Adrenal gland (tissue), 12 donors: ENCODE measurements around the gene PRKN. TPM values are rescaled to one million over a fixed set of nuclear protein-coding genes. Genes with fewer than 3 reads are reported as not detected.

Experiments
- DNase-seq, 7 donors: peaks; one replicate each; pipeline ENCODE4 v3.0.0-alpha.2; 2019 to 2020
- H3K27ac ChIP-seq, 5 donors: fragments of 200-600 bp; sonication (generic) in 4 of 5; 1 replicate in 3 of 5; 2 replicates in 2 of 5; pipeline versions ENCODE4 v1.5.1 to v1.8.0; 2016 to 2020; ENCODE audit warnings: mild to moderate bottlenecking in 1 of 5
- H3K27me3 ChIP-seq: fragments of 200-600 bp; 2 replicates; pipeline ENCODE4 v1.8.0; 2021
- H3K36me3 ChIP-seq, 2 donors: fragments of 200-600 bp; replicated peaks in 1 of 2; 1 replicate in 1 of 2; 2 replicates in 1 of 2; pipeline versions ENCODE4 v1.5.1 to v1.8.0; 2018 to 2022
- H3K4me1 ChIP-seq, 2 donors: fragments of 200-600 bp; replicated peaks in 1 of 2; 1 replicate in 1 of 2; 2 replicates in 1 of 2; pipeline versions ENCODE4 v1.5.1 to v1.8.0; 2018 to 2021
- H3K4me3 ChIP-seq, 4 donors: fragments of 200-600 bp; sonication (generic) in 3 of 4; one replicate each; pipeline ENCODE4 v1.5.1; 2016 to 2018
- H3K9me3 ChIP-seq, 3 donors: fragments of 200-600 bp; sonication (generic) in 1 of 3; replicated peaks in 1 of 3; 1 replicate in 2 of 3; 2 replicates in 1 of 3; pipeline versions ENCODE4 v1.5.1 to v1.8.0; 2016 to 2021
- CTCF ChIP-seq, 6 experiments: fragments of 450-650 bp in 4 of 6; fragments of 200-600 bp in 2 of 6; sonication (generic) in 1 of 6; IDR thresholded peaks; 1 replicate in 5 of 6; 2 replicates in 1 of 6; pipeline versions ENCODE4 v1.5.1 to v1.8.0; 2016 to 2021; ENCODE audit warnings: antibody characterized with exemption in 6 of 6, mild to moderate bottlenecking in 2 of 6, moderate library complexity in 1 of 6
- POLR2A ChIP-seq, 2 donors: fragments of 450-650 bp; IDR thresholded peaks; one replicate each; pipeline ENCODE4 v1.6.1; 2017; ENCODE audit warnings: antibody characterized with exemption in 2 of 2, mild to moderate bottlenecking in 2 of 2, moderate library complexity in 1 of 2
- WGBS, 4 donors: extraction: QIAGEN DNeasy Blood & Tissue Kit in 2 of 4; methylation state at CpG; one replicate each; pipeline versions ENCODE4 v1.1.5 to v1.1.7; 2013 to 2017; 5-methylcytosine and 5-hydroxymethylcytosine counted together
- intact Hi-C, 2 donors: fragments of 100-400 bp; cut with DNase I; formaldehyde crosslinking; loops; one replicate each; pipeline versions ENCODE4 v1.14.1 to v1.15.0; 2022 to 2023
- polyA plus RNA-seq, 3 donors: library from polyadenylated mRNA; stranded (reverse); fragments of 200-250 nt in 2 of 3; fragments of 350-450 nt in 1 of 3; fragmentation: Illumina TruSeq in 1 of 3; extraction: RNeasy Lipid Tissue Mini Kit (QIAGEN cat#74804) in 1 of 3; gene quantifications; one replicate each; pipeline ENCODE4 v1.2.3, GENCODE V29; 2013 to 2014
- total RNA-seq, 9 donors: library from RNA; depleted of rRNA in 4 of 9; stranded (reverse); fragments of >200 nt in 4 of 9; fragments of 120-200 nt in 1 of 9; fragmentation: NEBNext Ultra II Directional in 1 of 9; extraction: Animal tissue kit (Norgen Biotek cat#: 25700) in 1 of 9; gene quantifications; one replicate each; pipeline versions ENCODE4 v1.1.0 to v1.2.4, GENCODE V29; 2013 to 2023
- donor health status: healthy with polysubstance abuse.
- donor health status: Bipolar disorder and iron deficiency.
- donor health status: DM: yes; HTN: yes; CAD: no.
- donor health status: DM: no; HTN: no; CAD: no.
- donor health status: DM: no; HTN: no; CAD: no.
- donor health status: DM: yes; HTN: yes; CAD: no.

Gene PRKN
- total and polyA plus RNA-seq, 12 donors: 1.9 to 159 (median 13.3) TPM

GRCh38 chr6:162181111-162181510 is 546.5 kb downstream of the PRKN start:
- WGBS, 4 donors: 84 to 91% (median 86%) methylated on average over 5 of the region's 5 CpGs
- H3K4me1 ChIP-seq: no peaks in the 10 kb centered on the region
- TF ChIP-seq CTCF (IDR thresholded peaks at IDR 0.05) (no peak), POLR2A (IDR thresholded peaks at IDR 0.05) (no peak)
- intact Hi-C loops: no loop called here
- no peak for DNase-seq
- H3K9me3 ChIP-seq: no peaks in the 10 kb centered on the region
- no peaks in the 10 kb centered on the region for H3K27me3 ChIP-seq
- H3K4me3 ChIP-seq: no peak overlapping the region
- H3K36me3 ChIP-seq: no peaks in the 10 kb centered on the region
- H3K27ac ChIP-seq: no peak overlapping the region

- intact Hi-C loops: no loop called here
- H3K36me3 ChIP-seq: no peaks in the 10 kb centered on the region
These were observed 548.2 kb downstream of the PRKN start for GRCh38 chr6:162179196-162179951.

GRCh38 chr6:162178666-162179065 is 548.9 kb downstream of the PRKN start:
- no peak for TF ChIP-seq CTCF (IDR thresholded peaks at IDR 0.05)
- no peak for TF ChIP-seq POLR2A (IDR thresholded peaks at IDR 0.05)
- Histone ChIP-seq H3K4me3 (no peak overlapping the region), H3K9me3 (no peaks in the 10 kb centered on the region), H3K27me3 (no peaks in the 10 kb centered on the region), H3K4me1 (no peaks in the 10 kb centered on the region), H3K36me3 (no peaks in the 10 kb centered on the region), H3K27ac (no peak overlapping the region)
- DNase-seq: no peak
- intact Hi-C loops: no loop called here
- 93 to 96% (median 95%) methylated on average over 8 of the region's 8 CpGs for WGBS, 4 donors

More at GRCh38 chr6:162179196-162179951, 548.2 kb downstream of the PRKN start:
- no peaks in the 10 kb centered on the region for H3K9me3 ChIP-seq
- 69 to 85% (median 78%) methylated on average over 7 of the region's 7 CpGs for WGBS, 4 donors
- no peak for DNase-seq
- H3K4me1 ChIP-seq: no peaks in the 10 kb centered on the region
- H3K27ac ChIP-seq: no peak overlapping the region
- H3K4me3 ChIP-seq: no peak overlapping the region
- TF ChIP-seq CTCF (IDR thresholded peaks at IDR 0.05) (no peak), POLR2A (IDR thresholded peaks at IDR 0.05) (no peak)
- no peaks in the 10 kb centered on the region for H3K27me3 ChIP-seq

GRCh38 chr6:162178266-162178665 is 549.3 kb downstream of the PRKN start:
- no peaks in the 10 kb centered on the region for H3K27me3 ChIP-seq
- H3K27ac ChIP-seq: no peak overlapping the region
- no peaks in the 10 kb centered on the region for H3K36me3 ChIP-seq
- 93 to 95% (median 94%) methylated on average over 3 of the region's 3 CpGs for WGBS, 4 donors
- H3K4me3 ChIP-seq: no peak overlapping the region
- TF ChIP-seq CTCF (IDR thresholded peaks at IDR 0.05) (no peak), POLR2A (IDR thresholded peaks at IDR 0.05) (no peak)
- no peaks in the 10 kb centered on the region for H3K9me3 ChIP-seq
- H3K4me1 ChIP-seq: no peaks in the 10 kb centered on the region
- no peak for DNase-seq
- intact Hi-C loops: no loop called here
